IMR-90 (cell line): ENCODE results near the gene IFFO2.

Experiments
- CEBPB ChIP-seq: IDR thresholded peaks from 2 replicates; pipeline ENCODE4 v1.6.1; 2012; ENCODE audit warnings: low read depth, low read length, improper control_type of control experiment
- CTCF ChIP-seq: conservative IDR thresholded peaks from 2 replicates; pipeline ENCODE4 v1.5.1; 2012; ENCODE audit warnings: mild to moderate bottlenecking, low read depth, low read length, improper control_type of control experiment
- FOS ChIP-seq: fragments of 150-350 bp; IDR thresholded peaks from 2 replicates; pipeline ENCODE4 v1.6.1; 2016; ENCODE audit warnings: low read depth, low read length
- RAD21 ChIP-seq: IDR thresholded peaks from 2 replicates; pipeline ENCODE4 v1.6.1; 2012; ENCODE audit warnings: low read length, improper control_type of control experiment

- TF ChIP-seq CEBPB = no peak
- TF ChIP-seq FOS = no peak
- TF ChIP-seq RAD21 = no peak
- TF ChIP-seq CTCF = no peak
Observed at GRCh38 chr1:18871401-18872070, 84.9 kb downstream of the IFFO2 start.
